Measurements from ENCODE around the gene BFSP2.
"Not testable (repeated sequence)": the region's sequence is repeated elsewhere in the genome, so short reads cannot be mapped to it uniquely, and the experiment has no call there.

The BFSP2 gene

GRCh38 chr3:133487920-133488540 is 88.2 kb downstream of the BFSP2 start:
- DNase-seq, result no peak

GRCh38 chr3:133488785-133489367 is 89.0 kb downstream of the BFSP2 start:
- DNase-seq, result no peak

DNA sequence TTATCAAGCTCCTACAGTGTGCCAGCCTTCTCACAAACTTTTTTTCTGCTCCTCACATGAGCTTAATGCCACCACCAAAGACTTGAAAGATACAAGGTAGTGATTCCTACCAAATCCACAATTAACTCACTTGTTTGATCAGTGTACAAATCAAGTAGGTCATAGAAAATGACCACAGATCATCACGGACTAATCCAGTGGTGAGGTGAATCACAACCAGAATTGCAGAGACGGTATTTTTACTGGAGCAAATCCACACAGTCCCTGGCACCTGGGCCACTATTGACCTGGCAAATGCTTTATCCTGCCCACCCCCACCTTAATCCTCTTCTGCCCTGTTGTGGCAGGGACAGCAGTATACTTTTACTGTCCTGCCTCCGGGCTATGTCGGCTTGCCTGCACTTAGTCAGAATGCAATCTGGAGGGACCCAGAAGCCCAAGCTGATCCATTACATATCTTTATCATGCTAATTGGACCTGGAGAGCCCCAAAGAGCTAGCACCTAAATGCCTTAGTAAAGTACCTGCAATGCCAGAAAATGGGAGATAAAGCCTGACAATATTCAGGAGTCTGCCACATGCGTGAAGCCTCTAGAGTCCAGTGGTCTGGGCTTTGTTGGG is 89.7 kb downstream of the BFSP2 start:
- DNase-seq, result no peak

DNA sequence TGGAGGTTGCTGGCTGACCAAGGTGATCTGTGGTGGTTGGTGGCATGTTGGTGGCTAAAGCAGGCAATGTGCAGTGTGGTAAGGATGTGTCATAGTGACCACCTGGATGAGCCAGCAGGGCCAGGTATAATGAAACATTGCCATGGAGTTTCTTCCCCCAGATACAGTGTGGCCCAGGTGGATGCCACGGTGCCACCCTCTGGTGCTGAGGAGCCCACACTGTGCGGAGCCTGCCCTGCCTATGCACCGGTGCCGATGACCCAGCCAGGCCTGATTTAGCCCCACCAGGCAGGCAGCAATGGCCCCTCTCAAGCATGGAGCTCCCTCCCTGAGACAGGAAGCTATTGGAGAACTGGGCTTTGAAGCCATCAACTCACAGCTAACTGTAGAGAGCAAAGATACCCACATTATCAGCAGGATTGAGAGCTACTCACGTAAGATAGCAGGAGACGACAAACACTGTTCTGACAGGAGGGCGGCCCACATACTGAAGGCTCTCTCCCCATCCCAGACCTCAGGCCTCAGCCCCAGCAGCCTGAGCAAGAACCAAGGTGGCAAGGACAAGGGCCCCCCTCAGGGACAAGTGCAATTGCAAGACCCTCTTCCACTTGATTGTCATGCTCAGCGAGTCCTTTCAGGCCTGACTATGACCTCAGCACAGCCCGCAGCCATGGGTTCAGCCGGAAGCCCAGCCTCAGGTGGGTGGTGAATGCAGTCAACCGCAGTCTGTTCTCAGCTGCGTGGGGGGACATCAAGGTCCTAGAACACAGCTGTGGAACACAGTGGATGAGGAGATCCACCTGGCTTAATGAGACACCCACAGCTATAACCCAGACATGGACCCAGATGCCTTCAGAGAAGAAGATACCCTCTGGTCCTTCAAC is 90.9 kb downstream of the BFSP2 start:
- no peak for DNase-seq

DNA sequence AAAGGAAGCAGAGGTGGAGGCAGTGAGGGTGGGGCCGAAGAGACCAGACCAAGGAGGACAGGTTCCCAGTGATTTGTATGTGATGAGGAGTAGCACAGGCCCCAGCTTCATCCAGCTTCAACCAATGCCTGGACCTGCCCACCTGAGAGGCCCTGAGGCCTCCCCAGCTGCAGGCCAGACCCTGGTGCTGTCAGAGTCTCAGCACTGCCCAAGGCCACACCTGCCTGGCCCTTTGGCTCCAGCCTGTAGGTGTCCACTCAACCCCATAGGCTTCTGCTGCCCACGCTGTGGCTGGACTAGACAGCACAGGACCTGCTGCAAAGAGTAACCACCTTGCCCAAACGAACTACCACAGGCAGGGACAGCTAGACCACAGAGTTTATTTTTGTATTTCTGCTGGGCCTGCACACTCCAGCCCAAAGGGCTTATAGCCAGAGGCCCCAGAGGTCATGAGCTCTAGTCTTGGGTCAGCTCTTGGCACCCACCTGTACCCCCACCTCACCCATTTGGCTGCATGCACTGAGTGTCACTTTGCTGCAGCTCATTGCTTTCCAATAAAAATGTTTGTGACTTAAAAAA is 91.7 kb downstream of the BFSP2 start:
- no peak for DNase-seq

DNA sequence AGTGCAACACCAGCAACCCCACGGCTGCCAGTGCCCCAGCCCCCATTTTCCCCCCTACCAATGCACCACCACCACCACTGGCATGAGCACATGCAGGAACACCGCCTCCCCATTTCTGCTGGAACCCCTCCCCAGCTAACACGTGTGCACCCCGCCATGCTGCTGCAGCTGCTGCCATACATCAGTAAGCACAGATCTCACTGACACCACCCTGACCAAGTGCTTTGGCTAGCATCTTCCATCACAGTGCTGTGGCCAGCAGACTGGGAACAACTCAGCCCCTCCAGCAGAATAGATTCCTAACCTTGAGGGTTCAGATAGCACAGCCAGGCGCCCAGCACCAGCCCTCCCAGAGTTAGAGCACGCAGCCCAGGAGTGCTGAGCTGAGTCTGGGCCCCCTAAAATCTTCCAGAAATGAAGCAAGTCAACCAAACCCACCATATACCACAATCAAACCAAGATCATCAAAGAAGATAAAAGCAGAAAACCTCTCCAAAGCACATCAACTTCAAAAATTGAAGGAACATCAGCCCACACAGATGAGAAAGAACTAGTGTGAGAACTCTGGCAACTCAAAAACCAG is 92.4 kb downstream of the BFSP2 start:
- DNase-seq, result no peak

GRCh38 chr3:133494469-133494868 is 94.6 kb downstream of the BFSP2 start:
- peak; percentile 7 to 21 for DNase-seq

GRCh38 chr3:133502542-133502941 is 102.7 kb downstream of the BFSP2 start:
- not testable (repeated sequence) for DNase-seq

DNA sequence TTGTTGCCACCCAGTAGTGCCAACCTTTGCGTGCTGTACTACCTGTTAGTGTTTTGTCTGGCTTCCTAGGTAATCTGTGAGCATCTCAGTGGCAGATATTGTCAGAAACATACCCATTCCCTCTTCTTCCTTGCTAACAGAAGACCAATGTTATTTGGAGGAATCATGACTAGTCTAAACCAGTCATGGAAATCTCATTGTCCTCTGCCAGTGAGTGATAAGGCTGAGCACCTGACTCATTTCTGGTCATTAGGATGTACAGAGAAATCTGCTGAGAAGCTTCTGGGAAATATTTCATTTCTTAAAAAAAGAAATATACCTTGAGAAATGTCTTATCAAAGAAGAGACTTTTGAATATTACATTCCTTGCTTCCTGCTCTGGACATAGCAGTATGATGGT is 103.6 kb downstream of the BFSP2 start:
- DNase-seq, result no peak

GRCh38 chr3:133504736-133505135 is 104.9 kb downstream of the BFSP2 start:
- DNase-seq, result no peak

- DNase-seq, result no peak
Observed at GRCh38 chr3:133505813-133506212, 106.0 kb downstream of the BFSP2 start.

DNA sequence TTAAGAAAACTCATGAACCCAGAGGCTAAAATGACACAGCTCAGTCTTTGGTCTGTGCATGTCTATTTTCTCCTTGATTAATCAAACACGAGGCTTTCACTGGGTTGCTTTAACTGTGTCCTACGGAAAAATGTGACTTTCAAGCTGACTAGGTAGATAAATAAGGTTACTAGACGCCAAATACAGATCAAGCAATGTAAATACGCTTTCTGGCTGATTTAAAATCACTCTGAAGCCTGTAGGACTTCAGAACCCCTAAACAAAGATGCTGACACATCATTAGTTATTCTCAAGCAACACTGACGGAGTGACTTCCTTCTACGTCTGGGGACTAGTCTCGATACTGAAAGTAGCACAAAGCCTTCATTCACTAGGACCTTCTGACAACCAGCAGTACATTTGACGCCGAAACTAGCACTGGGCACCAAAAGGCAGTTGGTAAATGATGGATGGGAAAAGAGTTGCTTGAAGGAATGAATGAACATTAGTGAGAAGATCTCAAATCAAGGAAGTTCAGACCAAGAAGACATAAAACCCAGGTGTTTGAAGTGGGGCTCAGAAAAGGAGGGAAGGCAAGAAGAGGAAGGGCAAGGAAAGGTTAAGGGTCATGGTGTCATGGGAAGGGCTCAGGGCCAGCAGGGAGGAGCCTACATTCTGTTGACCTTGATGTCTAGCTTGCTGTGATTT is 106.5 kb downstream of the BFSP2 start:
- no peak for DNase-seq

GRCh38 chr3:133509488-133509887 is 109.6 kb downstream of the BFSP2 start:
- DNase-seq, result no peak

- no peak for DNase-seq
Observed at GRCh38 chr3:133512416-133513089, 112.7 kb downstream of the BFSP2 start.

DNA sequence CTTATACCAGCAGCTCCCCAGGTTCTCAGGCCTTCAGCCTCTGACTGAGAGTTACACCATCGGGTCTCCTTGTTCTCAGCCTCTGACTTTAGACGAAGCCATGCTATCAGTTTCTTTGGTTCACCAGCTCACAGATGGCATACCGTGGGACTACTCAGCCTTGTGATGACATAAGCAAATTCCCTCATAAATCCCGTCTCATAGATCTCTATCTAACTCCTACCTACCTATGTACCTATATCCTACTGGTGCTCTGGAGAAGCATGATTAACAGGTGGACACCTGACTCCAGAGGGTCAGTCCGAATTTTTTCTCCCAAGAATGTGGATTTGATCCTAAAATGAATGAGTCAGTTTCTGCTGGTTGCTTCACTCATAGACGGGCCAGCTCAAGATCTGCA is 114.6 kb downstream of the BFSP2 start:
- DNase-seq, result no peak

DNA sequence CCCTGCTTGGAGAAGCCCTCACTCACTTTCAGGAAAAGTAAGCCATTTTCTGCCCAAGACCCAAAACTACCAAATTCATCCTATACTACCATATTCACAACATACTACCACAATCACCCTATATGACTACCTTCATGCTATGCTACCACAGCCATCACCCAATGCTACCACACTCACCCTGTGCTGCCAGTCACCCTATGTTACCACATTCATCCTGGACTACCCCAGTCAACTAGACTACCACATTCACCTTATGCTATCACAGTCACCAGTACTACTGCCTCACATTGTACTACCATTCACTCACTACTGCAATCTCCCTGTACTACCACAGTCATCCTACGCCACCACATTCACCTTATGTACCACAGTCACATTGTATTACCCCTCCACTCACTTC is 115.3 kb downstream of the BFSP2 start:
- DNase-seq, result no peak

GRCh38 chr3:133520286-133520685 is 120.4 kb downstream of the BFSP2 start:
- no peak for DNase-seq

GRCh38 chr3:133520938-133521337 is 121.1 kb downstream of the BFSP2 start:
- DNase-seq, result not testable (repeated sequence)

DNA sequence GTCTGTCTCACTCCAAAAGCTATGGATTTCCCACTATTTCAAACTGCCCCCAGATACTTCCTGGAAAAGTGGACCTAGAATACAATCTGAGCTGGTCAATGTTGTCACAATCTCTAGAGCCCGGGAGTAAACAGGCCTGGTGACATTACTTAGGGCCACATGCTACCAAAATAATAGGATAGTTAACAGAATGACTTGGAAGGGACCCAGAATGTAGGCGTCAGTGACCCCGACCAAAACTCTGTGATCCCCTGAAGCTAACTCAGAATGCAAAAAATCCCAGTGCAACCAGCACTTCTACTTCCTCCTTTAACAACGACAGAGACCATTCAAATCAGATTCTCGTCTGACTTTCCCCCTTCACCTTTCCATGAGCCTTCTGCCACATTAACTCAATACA is 122.1 kb downstream of the BFSP2 start:
- no peak for DNase-seq

DNA sequence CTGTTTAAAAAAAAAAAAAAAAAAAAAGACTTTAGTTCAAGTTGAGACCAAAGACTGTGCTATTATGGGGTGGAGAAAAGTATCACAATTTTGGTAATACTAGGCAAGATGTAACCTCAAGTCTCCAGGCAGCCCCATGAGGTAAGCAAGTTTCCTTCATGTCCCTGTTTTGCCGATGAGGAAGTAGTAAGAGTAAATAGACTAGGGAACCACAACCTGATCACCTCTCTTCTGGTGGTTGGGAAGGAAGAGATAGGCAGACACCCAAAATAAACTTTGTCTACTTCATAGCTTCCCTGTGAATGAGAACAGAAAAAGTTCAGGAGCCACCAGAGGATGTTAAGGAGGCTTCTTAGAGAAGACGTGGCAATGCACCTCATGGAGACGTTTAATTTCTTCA is 123.9 kb downstream of the BFSP2 start:
- DNase-seq, result not testable (repeated sequence)

Measured in SHP77 (cell line).